NCI-H524 treated with DMSO at 0.1 percent for 48 hours (cell line): ENCODE data around the gene ATP1A2.

Source experiments
- DNase-seq: peaks from one replicate; lab custom pipeline; 2025; lab: John Stamatoyannopoulos, UW

ATP1A2 gene

GRCh38 chr1:160171980-160172379 lies 56.4 kb downstream of the ATP1A2 start:
- no peak for DNase-seq

GRCh38 chr1:160177231-160177630 lies 61.7 kb downstream of the ATP1A2 start:
- no peak for DNase-seq

GRCh38 chr1:160177667-160178066 lies 62.1 kb downstream of the ATP1A2 start:
- no peak for DNase-seq

- no peak for DNase-seq
Observed at GRCh38 chr1:160178731-160179130, 63.2 kb downstream of the ATP1A2 start.

- no peak for DNase-seq
Observed at GRCh38 chr1:160179336-160179735, 63.8 kb downstream of the ATP1A2 start.

GRCh38 chr1:160186246-160186645 lies 70.7 kb downstream of the ATP1A2 start:
- DNase-seq = no peak

GRCh38 chr1:160186729-160187128 lies 71.2 kb downstream of the ATP1A2 start:
- DNase-seq = no peak

- no peak for DNase-seq
Observed at GRCh38 chr1:160187407-160187806, 71.8 kb downstream of the ATP1A2 start.

- DNase-seq = no peak
Observed at GRCh38 chr1:160188341-160188740, 72.8 kb downstream of the ATP1A2 start.

GRCh38 chr1:160189649-160190625 lies 74.4 kb downstream of the ATP1A2 start, which contains the start of gene CASQ1:
Gene CASQ1 (plus strand): TSS chr1:160190575. CDS start chr1:160190752, 177 bp downstream.
- no peak for DNase-seq

- DNase-seq = no peak
Observed at GRCh38 chr1:160191756-160192155, 76.2 kb downstream of the ATP1A2 start.

- no peak for DNase-seq
Observed at GRCh38 chr1:160192234-160192633, 76.7 kb downstream of the ATP1A2 start.
